HT-29 (cell line): ENCODE measurements around the gene MEOX1. TPM values are rescaled to one million over a fixed set of nuclear protein-coding genes. Genes with fewer than 3 reads are reported as not detected.
"Not testable (repeated sequence)": the region's sequence is repeated elsewhere in the genome, so short reads cannot be mapped to it uniquely, and the experiment has no call there.

Experiments used
- DNase-seq: peaks from one replicate; pipeline ENCODE4 v3.0.0-alpha.2; 2015; ENCODE audit warnings: low spot score
- total RNA-seq: library from RNA; depleted of rRNA; stranded (reverse); fragments of >200 nt; shearing (Covaris generic); gene quantifications from 2 replicates; pipeline ENCODE4 v1.2.3, GENCODE V29; 2014

Gene MEOX1
- total RNA-seq, 1 experiment from 2014 or later = not detected

DNA sequence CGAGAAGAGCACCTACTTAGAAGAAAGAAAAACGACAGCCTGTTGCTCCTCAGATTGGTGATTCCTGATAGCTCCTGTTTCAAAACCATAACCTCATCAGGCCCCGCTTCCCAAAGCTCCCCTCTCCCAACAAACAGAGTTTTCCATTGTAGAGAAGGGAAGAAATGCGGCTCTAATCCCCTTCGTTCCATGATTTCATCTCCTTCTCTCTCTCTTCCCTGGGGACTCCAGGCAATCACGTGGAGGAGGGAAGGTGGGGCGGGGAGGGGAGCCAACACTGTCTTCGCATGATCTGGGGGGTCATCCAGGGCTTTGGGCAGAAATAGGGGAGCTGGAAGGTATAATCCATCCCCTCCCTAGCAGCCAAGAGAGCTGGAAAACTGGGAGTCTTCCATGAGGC is 43.4 kb downstream of the MEOX1 start:
- no peak for DNase-seq

DNA sequence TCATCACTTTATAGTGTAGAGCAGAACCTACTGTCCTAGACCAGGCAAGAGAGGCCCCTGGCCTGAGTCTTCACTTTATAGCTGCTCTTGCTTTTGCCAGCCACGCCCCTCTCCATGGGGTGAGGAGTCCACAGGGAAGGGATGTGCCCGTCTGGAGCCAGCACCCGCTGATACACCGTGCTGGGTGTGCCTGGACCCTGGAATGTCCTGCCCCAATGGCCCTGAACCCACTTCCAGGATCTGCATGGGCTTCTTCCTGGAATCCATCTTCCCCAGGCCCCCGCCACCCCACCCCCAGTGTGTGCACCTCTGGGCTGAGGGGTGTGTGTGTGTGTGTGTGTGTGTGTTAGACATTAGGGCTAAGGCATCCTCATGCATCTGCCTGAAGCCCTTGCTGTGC is 44.9 kb downstream of the MEOX1 start:
- DNase-seq = no peak

DNA sequence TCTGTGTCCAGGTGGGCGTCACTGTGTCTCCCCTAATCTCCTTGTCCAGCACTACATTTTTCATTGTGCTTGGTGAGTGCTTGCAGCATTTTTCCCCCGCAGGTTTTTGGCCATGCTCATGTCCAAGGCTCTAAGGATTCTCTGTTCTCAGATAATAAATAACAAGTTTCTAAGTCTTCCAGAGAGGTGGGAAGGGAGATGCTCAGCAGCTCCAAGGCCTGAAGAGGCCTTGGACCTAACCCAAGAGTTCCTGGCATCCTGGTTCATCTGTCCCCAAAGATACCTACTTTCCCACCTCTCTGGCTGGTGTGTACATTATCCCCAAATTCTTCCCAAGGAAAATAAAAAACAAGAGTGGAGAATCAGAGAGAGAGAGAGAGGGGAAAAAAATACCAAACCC is 45.3 kb downstream of the MEOX1 start:
- DNase-seq = no peak

DNA sequence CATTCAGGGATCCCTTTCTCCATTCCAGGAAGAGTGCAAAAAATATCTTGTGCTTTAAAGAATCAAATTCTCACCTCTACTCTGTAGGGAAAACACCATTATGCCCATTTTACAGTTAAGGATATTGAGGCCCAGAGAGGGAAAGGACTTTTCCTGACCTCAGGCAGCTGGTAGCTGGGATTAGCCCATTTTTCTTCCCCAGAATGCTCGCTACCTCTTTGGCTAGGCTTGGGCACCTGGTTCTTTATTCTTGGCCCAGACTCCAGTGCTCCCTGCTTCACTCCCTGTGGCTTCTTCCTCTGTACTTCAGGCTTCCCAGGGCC is 45.7 kb downstream of the MEOX1 start:
- no peak for DNase-seq

DNA sequence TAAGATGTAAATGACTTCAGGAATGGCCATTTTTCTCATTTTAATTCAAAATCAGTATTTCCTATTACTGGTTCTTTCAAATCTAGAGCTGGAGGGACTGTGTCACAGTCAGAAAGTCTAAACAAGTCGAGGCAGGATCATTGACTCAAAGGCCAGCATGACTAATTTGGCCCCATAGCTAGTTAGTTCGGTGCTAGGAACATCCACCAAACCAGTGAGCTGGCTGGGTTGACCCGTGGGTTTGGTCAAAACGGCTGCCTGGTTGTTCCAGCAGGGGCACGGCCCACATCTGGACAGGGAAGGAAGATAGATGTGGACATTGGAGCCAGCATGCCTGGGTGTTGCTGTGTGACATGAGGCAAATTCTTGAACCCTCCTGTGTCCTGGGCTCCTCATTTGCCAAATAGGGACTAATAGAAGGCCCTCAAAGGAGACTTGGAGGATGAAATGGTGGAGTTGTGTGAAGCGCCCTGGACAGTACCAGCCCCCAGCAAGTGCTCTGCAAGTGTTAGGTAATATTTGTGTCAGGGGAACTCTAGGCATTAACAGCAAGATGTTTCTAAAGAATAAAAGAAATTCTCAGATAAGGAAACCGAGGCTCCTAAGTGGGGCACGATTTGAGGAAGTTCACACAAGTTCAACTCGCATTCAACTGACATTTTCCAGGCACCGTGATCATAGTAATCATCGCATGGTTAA is 46.2 kb downstream of the MEOX1 start:
- no peak for DNase-seq

DNA sequence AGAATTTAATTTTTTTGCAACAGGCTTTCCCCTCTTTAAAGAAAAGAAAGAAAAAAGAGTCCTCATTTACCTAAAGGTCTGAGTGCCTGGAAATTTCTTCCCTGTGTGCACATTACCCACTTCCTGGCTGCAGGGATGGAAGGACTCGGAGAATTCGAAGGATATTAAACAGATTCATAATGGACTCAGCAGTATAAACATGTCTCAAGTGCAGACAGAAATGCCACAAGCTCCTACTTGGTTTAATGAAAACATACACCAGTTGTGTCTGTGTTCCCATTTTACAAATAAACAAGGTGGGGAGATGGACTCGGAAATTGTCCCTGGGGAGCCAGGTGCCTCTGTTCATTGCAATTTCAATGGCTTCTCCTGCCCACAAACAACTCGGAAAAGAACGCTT is 47.2 kb downstream of the MEOX1 start:
- DNase-seq = no peak

DNA sequence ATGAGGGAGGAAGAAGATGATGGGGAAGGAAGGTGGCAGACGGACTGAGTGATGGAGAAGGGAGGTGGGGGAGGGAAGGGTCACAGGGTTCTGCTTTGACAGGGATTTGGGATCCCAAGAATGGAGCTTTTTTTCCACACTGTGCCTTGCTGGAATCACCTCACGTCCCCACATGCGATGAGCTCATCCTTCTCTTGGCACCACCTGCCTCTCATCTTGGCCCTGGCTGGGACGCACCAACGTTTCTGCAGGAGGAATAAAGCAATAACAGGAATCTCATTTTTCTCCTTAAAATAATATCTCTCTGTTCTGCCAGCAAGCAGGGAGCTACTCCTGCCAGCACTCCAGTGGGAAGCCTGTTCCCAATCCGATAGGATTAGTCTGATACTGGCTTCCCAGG is 47.8 kb downstream of the MEOX1 start:
- DNase-seq = no peak

DNA sequence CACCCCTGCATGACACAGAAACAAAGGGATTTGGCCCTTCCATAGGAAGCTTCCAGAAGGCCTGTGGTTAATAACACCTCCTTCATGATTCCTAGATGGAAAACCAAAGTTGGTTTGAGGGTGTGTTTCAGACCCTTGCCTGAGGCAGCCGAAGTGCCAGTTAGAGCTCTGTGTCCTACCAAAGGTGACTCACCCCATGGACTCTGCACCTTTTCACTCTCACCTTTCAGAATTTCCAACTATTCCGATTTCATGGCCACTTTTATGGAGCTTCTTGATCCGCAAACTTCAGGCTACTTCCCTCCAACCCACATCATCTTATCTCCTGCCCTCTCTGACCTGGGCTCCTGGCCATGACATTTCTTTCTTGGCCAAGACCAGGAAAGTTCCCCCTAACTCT is 49.2 kb downstream of the MEOX1 start:
- DNase-seq = no peak

DNA sequence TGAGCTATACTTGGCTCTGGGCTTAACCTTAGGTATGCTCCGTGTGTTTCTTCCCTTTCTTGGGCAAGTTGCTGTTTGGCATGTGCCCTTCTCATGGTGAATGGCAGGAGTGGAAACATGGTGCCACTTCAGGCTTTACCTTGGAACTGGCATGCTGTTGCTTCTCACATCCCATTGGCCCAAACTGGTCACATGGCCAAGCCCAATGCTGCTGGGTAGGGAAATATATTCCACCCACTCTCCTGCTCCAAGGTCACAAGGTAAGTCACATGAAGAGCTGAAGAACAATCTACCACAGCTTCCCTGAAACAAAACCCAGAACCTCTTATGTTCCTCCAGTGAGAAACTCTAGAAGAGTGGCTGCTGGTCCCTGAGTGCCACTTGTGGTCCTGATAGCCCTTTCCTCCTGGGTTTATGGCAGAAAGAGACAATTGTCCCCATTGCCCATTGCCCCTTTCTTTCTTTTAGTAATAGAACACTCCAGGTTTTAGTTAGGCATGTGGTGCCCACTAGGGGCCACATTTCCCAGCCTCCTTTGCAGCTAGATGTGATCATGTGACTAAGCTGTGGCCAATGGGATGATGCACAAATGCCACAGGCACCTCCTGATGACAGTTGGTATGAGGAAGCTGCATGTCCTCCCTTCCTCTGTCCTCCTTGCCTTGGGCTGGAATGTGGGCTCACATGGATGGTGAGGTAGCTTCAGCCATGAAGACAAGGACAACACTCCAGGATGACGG is 50.3 kb downstream of the MEOX1 start:
- DNase-seq = no peak

DNA sequence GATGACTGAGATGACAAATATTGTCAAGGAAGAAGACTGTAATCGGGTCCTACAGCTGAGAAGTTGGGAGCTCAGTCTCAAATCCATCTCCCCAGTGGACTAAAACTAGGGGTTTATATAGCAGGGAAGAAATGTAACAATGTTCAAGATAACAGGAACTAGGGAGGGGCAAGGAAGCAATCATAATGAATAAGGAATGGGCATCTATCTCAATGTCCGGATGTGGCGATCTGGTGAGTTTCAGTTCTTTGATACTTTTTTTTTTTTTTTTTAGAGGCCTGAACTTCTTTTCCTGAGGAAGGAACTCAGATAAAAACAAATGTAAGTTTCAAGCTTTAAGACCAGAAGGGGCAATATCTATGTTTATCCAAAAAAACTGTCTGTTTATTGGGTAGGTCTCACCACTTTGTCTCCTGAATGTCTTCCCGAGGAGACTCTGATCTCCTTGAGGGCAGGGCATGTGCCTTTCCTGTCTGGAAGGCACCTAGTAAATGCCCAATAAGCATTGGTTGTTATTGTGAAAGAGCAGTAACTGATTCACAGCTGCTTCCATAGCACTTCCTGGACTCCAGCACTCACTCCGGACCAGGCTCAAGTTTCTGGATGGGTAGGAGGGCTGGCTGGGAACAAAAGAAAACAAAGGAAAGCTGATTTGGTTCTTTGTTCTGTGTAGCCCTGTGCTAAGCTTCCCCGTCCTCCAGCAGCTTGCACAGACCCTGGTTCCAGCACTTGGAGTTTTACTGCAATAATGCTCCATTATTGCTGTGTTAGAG is 51.9 kb downstream of the MEOX1 start:
- DNase-seq = no peak

DNA sequence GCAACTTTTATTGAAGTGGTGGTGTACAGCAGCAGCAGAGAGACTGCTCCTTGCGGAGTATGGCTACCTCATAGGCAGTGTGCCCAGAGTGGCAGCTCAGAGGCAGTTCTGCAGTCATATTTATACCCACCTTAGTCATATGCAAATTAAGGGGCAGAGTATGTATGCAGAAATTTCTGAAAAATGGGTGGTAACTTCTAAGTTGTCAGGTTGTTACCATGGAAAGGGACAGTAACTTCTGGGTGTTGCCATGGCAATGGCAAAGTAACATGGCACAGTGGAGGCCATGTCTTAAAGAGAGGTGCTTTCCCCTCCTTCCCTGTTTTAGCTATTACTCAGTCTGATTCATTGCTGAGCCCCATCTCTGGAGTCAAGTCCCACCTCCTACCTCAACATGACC is 53.4 kb downstream of the MEOX1 start:
- no peak for DNase-seq

DNA sequence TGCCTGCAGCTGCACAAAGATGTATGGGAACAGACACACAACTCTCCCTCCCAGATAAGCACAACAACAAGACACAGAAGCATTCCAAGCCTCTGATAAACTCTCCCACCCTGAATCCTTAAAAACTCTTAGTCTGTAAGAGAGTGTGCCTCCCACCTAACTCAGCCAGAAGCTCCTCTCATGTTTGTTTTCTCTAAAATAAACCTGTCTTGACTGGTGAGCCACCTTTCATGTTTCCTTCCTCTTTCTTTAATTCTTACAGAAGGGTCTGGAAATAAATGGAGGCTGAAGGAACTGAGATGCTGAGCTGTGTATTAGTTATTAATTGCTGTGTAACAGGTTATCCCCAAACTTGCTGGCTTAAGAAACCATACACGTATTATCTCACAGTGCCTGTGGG is 57.2 kb downstream of the MEOX1 start:
- no peak for DNase-seq

DNA sequence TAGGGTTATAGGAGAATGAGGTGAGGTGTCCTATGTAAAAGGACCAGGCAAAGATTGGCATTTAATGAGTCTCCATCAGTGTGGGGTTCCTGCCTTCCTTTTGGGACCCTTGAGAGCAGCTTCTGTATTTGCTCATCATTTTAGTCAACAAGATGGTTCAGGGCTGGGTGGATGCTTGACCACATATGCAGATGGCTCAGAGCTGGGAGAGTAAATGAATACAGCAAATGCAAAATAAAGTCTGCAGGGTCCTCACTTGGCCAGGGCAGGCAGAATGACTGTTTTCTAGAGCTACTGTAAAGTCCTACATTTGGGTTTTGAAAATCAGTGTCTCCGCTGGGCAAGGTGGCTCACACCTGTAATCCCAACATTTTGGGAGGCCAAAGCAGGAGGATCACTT is 58.4 kb downstream of the MEOX1 start:
- DNase-seq = no peak

DNA sequence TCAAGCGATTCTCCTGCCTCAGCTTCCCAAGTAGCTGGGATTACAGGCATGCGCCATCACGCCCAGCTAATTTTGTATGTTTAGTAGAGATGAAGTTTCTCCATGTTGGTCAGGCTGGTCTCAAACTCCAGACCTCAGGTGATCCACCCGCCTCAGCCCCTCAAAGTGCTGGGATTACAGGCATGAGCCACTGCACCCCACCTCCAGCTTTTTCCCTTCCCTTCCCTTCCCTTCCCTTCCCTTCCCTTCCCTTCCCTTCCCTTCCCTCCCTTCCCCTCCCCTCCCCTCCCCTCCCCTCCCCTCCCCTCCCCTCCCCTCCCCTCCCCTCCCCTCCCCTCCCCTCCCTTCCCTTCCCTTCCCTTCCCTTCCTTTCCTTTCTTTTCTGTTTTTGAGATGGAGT is 59.2 kb downstream of the MEOX1 start:
- DNase-seq = not testable (repeated sequence)

DNA sequence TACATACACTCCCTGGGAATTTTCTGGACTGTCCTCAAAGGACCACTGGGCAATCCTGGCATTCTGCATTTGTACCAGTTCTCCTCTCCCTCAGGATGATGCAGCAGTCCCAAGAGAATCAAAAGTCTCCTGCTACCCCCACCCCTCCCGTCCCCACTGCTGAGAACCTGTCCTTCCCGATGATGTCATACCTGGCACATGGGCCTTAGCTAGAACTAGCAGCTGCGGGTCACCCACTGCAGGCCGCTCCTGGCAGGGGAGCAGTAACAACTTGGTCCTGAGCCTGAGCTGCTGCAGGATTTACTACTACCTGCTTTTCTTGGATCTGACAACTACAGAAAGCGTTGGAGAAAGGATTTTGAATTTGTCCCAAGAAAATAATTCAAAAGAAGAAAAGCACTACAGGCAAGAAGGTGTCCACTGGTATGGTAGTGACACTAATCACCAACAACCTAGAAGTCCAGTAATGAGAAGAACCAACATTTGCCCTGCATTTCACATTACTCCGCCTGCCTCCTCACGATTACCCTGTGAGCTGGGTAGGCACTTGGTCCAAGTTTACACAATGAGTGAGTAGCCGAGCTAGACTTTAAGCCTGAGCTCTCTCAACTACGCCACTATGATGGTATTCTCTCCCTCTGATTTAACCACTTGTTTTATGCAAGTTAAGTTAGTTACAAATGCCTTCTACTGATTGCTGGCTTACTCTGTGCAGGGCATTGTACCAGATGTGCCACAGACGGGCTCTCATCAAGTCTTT is 60.3 kb downstream of the MEOX1 start:
- DNase-seq = no peak

DNA sequence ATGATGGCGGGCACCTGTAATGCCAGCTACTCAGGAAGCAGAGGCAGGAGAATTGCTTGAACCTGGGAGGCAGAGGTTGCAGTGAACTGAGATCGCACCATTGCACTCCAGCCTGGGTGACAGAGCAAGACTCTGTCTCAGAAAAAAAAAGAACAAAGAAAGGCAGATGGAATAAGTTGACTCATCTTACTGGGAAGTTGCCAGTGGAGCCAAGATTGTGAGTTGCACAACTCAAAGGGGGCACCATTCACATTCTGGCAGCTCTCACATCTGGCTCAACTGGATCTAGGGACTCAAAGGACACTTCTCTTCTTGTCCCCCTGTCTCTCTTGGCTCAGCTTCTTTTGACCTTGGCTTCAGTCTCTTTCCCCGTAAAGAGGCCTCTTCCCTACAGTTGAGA is 61.9 kb downstream of the MEOX1 start:
- DNase-seq = no peak

DNA sequence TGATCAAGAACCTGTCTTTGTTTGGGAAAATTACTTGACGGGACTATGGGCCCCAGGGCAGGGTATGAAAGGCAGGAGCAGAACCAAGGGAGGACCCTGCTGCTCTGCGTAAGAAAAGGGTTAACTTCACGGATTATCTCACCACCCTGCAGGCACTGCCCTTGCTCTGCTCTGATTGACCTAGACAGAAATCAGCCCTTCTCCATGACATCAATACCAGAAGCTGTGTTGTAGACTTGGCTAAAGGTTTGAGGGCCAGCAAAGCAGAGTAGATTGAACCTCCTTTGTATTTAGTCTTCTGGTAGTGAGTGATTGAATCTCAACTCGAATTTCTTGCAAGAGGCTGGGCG is 62.7 kb downstream of the MEOX1 start:
- DNase-seq = no peak

DNA sequence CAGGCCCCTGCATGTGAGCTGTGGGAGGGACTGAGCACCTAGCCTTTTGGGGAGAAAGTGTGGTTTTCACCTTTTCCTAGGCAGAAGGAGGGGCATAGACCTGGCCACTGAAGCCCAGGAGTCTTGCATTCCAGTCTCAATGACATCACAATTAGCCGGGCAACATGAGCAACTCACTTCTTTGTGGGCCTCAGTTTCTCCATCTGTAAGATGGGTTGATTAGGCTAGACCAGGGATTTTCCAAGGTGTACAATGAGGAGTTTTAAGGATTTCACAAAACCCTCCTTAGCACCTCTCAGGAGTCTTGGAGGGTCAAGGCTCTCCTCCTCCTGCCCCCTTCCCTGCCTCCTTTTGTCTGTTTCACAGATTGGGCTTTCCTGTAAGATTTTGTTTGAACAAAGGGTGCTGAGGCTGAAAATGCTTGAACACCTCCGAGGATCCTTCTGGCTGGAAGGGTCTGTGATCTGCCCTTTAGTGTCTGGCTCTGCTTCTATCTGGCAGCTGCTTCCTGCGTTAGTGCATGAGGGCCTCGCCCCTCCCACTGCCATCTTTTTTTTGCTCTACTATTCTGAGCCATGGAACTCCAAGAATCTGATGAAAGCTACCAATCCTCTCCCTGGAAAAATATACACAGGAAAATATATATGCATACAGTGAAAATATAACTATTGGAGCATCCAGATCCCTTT is 63.2 kb downstream of the MEOX1 start:
- DNase-seq = no peak

DNA sequence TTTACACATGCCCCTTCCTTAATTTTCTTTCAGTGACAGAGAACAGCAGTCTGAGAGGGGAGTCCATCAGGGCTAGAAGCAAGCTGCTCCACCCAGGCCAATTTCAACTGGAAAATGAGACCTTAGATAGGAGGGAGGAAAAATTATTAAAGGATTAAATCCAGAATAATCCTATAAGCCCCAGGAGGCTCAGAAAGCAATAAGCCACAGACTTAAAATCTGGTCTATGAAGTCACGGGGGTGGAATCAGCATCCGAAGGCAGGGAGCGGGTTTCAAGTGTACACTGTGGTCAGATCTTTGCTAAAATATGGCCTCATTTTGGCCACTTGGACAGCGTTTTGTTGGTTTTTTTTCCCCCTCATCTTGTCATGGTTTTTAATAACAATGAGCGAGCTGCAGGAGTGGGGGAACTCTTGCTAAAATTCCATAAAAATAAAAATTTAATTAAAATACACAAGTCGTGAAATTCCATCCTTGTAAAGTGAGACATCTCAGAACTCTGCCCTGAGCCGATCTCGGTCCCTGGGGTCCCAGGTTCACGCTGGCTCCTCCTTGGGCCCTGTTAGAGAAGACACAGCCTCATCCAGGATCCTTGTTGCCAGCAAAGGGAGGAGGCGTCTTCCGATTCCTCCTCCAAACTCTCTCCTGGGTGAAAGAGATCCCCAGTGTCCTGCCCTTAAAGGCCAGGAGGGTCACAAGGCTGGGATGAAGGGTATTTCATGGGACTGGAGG is 63.9 kb downstream of the MEOX1 start:
- no peak for DNase-seq

DNA sequence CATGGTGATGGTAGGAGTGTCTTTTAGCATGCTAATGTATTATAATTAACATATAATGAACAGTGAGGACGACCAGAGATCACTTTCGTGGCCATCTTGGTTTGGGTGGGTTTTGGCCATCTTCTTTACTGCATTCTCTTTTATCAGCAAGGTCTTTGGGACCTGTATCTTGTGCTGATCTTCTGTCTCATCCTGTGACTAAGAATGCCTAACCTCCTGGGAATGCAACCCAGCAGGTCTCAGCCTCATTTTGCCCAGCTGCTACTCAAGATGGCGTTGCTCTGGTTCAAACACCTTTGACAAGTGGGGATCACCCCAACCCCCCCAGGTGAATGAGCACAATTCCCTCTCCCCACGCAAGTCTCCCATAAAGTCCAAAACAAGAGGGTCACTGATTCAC is 66.3 kb downstream of the MEOX1 start:
- DNase-seq = no peak
